ENCODE results near the gene PRPF38A. TPM values are rescaled to one million over a fixed set of nuclear protein-coding genes. Genes with fewer than 3 reads are reported as not detected.

The PRPF38A gene
- total RNA-seq, 1 experiment from 2014 or later, result 15.2 TPM

GRCh38 chr1:52435650-52436049, 31.2 kb downstream of the PRPF38A start:
- intact Hi-C loops (cut with micrococcal nuclease), result no loop called here
- no peak for DNase-seq
- no TSS peak for BruUV-seq (replicated peaks)
- Histone ChIP-seq H3K9ac (ENCODE audit: low read length) (no peak overlapping the region), H3K27me3 (ENCODE audit: low read length) (no peaks in the 10 kb centered on the region), H3K9me3 (ENCODE audit: low read length) (no peaks in the 10 kb centered on the region), H3K4me3 (ENCODE audit: low read length) (no peak overlapping the region), H3K27ac (ENCODE audit: low read length) (no peak overlapping the region), H3K79me2 (ENCODE audit: low read length) (no peaks in the 10 kb centered on the region), H3F3A (ENCODE audit: low read length, unreplicated experiment) (no peaks in the 10 kb centered on the region), H2AFZ (ENCODE audit: low read length) (no peak overlapping the region), H4K20me1 (ENCODE audit: low read length) (no peaks in the 10 kb centered on the region), H3K36me3 (ENCODE audit: low read depth, low read length) (peaks cover 25% of the 10 kb centered on the region), H3K4me1 (ENCODE audit: insufficient read depth, low read length) (no peaks in the 10 kb centered on the region), H3K4me2 (ENCODE audit: low read length) (no peak overlapping the region), H3K9me2 (replicated peaks; ENCODE audit: low read length) (no peaks in the 10 kb centered on the region)
- ATAC-seq, result no peak
- POLR2A ChIA-PET (ENCODE audit: unreplicated experiment), result no interaction called here
- CTCF ChIA-PET, result no interaction called here
- TF ChIP-seq EZH2phosphoT487 (IDR thresholded peaks at IDR 0.05; ENCODE audit: borderline replicate concordance, low read length) (no peak), EZH2 (IDR thresholded peaks at IDR 0.05; ENCODE audit: low read length, unreplicated experiment) (no peak), CTCF (conservative IDR thresholded peaks at IDR 0.05; ENCODE audit: low read depth, low read length) (no peak)

- intact Hi-C loops (cut with micrococcal nuclease), result no loop called here
- ChIA-PET POLR2A (ENCODE audit: unreplicated experiment) (no interaction called here), CTCF (no interaction called here)
- DNase-seq (peak; percentile 33), ATAC-seq (peak; percentile 93)
- H3K9me2 ChIP-seq (replicated peaks; ENCODE audit: low read length), result no peaks in the 10 kb centered on the region
- no peaks in the 10 kb centered on the region for H4K20me1 ChIP-seq (ENCODE audit: low read length)
- peaks cover 20% of the 10 kb centered on the region for H3K36me3 ChIP-seq (ENCODE audit: low read depth, low read length)
- TF ChIP-seq EZH2 (IDR thresholded peaks at IDR 0.05; ENCODE audit: low read length, unreplicated experiment) (no peak), CTCF (conservative IDR thresholded peaks at IDR 0.05; ENCODE audit: low read depth, low read length) (no peak), EZH2phosphoT487 (IDR thresholded peaks at IDR 0.05; ENCODE audit: borderline replicate concordance, low read length) (no peak)
- H3F3A ChIP-seq (ENCODE audit: low read length, unreplicated experiment), result no peaks in the 10 kb centered on the region
- H3K4me1 ChIP-seq (ENCODE audit: insufficient read depth, low read length), result no peaks in the 10 kb centered on the region
- no peak overlapping the region for H2AFZ ChIP-seq (ENCODE audit: low read length)
- no peaks in the 10 kb centered on the region for H3K27me3 ChIP-seq (ENCODE audit: low read length)
- H3K27ac ChIP-seq (ENCODE audit: low read length), result no peak overlapping the region
- H3K79me2 ChIP-seq (ENCODE audit: low read length), result no peaks in the 10 kb centered on the region
- H3K9ac ChIP-seq (ENCODE audit: low read length), result no peak overlapping the region
- BruUV-seq (replicated peaks), result no TSS peak
- no peak overlapping the region for H3K4me2 ChIP-seq (ENCODE audit: low read length)
- no peaks in the 10 kb centered on the region for H3K9me3 ChIP-seq (ENCODE audit: low read length)
- H3K4me3 ChIP-seq (ENCODE audit: low read length), result no peak overlapping the region
Observed at GRCh38 chr1:52436817-52437216, 32.4 kb downstream of the PRPF38A start.

- Histone ChIP-seq H3F3A (ENCODE audit: low read length, unreplicated experiment) (no peaks in the 10 kb centered on the region), H3K9me3 (ENCODE audit: low read length) (no peaks in the 10 kb centered on the region), H3K4me3 (ENCODE audit: low read length) (no peak overlapping the region), H4K20me1 (ENCODE audit: low read length) (no peaks in the 10 kb centered on the region), H3K9me2 (replicated peaks; ENCODE audit: low read length) (no peaks in the 10 kb centered on the region), H3K9ac (ENCODE audit: low read length) (no peak overlapping the region), H3K27me3 (ENCODE audit: low read length) (no peaks in the 10 kb centered on the region), H3K36me3 (ENCODE audit: low read depth, low read length) (peaks cover 21% of the 10 kb centered on the region), H3K4me2 (ENCODE audit: low read length) (no peak overlapping the region), H3K79me2 (ENCODE audit: low read length) (no peaks in the 10 kb centered on the region), H2AFZ (ENCODE audit: low read length) (no peak overlapping the region), H3K27ac (ENCODE audit: low read length) (no peak overlapping the region), H3K4me1 (ENCODE audit: insufficient read depth, low read length) (no peaks in the 10 kb centered on the region)
- no peak for DNase-seq
- intact Hi-C loops (cut with micrococcal nuclease), result no loop called here
- TF ChIP-seq EZH2phosphoT487 (IDR thresholded peaks at IDR 0.05; ENCODE audit: borderline replicate concordance, low read length) (no peak), EZH2 (IDR thresholded peaks at IDR 0.05; ENCODE audit: low read length, unreplicated experiment) (no peak), CTCF (conservative IDR thresholded peaks at IDR 0.05; ENCODE audit: low read depth, low read length) (no peak)
- POLR2A ChIA-PET (ENCODE audit: unreplicated experiment), result no interaction called here
- no peak for ATAC-seq
- CTCF ChIA-PET, result no interaction called here
- no TSS peak for BruUV-seq (replicated peaks)
Observed at GRCh38 chr1:52439976-52440375, 35.6 kb downstream of the PRPF38A start.
